ENCODE measurements around the gene GAREM1.

- TF ChIP-seq CTCF (IDR thresholded peaks at IDR 0.05) = no peak
- TF ChIP-seq POLR2A (IDR thresholded peaks at IDR 0.05) = no peak
Observed at GRCh38 chr18:32381761-32382160, 88.9 kb downstream of the GAREM1 start.
